NCI-H2227 (cell line): ENCODE results near the gene SERGEF.

ENCODE experiments used
- DNase-seq: peaks from one replicate; lab custom pipeline; 2025; ENCODE audit not compliant: unreplicated experiment; lab: John Stamatoyannopoulos, UW

The SERGEF gene

GRCh38 chr11:17790453-17790852, 222.4 kb downstream of the SERGEF start:
- DNase-seq = no peak

DNA sequence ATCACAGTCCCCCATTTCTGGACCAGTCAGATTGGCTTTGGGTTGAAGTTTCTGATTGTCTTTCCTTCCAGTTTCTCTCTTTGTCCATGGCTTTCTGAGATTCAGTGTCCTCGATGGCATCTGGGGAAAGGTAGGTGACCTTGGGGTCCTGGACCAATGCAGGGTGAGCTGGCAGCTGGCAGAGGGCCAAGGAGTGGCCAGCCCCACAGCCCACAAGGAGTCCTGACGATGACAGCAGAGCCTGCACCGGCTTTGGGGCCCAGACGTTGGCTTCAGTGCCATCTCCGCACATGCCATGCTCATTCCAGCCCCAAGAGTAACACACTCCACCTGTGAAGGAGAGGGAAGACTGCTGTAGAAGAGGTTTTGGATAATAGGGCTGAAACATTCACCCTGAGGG, 224.8 kb downstream of the SERGEF start:
- no peak for DNase-seq

DNA sequence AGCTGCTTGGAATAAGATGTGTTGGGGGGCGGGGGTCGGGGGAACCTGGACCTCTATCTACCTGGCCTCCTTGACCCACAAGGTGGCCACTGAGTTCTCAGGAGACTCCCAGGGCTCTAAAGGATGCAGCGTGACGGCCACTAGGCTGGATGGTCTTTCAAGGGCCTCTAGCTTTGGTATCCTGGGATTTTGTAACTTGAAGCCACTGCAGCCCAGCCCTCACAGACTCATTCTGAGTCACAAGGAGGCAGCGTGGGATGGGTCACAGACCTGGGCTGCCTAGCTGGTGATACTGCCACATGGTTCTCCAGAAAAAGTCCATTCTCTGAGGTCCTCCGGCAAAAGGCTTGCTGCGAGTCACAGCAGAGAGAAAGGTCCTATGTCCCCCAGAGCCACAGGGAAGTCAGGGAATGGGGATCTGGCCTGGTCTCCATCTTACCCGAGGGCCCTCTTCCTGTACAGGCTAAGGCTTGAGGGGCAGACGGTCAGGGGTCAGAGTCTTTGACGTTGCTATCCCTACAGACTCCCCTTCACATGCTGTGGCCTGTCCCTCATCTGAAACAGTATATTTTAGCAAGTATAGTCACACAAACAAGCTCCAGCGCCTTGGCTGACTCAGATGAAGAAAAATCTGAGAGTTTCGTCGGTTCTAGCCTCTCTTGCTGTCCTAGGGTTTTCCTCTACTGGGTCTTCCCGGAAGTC, 225.9 kb downstream of the SERGEF start:
- DNase-seq = no peak

DNA sequence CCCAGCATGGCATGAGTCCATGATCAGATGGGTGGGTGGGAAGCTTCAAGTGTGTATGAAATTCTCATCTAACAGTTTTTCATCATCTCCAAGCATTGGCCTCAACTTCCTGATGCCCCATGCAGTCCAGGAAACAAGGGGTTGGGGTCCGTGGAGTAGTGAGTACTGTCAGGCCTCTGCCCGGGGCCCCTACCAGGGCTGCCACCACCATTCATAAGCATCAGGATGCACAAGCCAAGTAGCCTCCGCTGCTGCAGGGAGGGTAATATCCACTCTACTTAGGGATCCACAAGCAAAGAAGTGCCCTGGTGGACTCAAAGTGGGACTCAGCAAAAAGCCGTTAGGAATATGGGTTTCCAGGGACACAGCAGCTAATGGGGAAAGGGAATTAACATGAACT, 229.0 kb downstream of the SERGEF start:
- DNase-seq = no peak

DNA sequence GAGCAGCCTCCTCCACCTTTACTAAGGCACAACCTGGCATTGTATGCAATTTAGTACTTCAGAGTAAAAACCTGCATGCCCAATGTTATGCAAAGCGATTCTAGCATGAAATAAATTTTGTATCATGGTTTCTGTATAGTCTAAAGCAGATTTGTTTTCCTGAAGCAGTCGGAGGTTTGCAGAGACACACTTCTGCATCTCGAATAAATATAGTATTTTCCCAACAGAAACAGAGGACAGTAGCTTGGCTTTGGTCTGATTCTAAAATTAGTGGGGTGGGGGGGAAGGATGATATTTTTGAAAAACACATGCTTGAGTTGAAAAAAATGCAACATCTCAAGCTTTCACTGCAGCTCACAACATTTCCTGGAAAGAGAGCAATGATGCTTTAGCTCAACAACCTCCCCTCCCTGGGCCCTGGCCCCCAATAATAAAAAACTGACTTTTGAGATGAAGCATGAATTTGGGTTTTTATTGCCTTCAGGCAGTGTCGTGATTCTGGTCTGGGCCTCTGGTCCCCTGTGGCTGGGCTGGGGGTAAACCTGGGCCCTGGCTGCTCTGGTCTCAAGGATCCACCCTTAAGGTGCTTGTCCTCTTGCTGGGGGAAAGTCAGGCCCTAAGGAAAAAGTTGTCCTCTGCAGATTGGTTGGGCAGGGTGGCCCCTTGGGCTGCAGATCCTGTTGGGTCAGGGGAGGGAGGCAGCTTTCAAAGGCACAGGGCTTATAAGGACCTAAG, 230.1 kb downstream of the SERGEF start:
- DNase-seq = no peak

DNA sequence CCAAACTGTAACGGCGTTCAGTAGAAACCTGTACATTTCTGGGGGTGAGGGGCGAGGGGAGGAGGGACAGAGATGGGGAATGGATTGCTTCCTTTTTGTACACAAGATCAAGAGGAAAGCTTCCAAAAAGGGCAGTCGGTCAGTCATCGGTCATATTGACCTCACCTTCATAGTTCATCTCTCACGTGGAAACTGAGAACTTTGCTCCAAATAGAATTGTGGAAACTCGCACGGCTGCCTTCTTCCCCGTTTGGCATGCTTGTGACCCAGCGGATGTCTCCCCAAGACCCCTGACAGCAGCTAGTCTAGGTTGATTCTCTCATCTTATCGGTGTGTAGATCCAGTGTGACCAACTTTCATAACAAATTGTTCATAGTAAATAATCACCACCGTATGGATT, 230.7 kb downstream of the SERGEF start:
- DNase-seq = no peak

DNA sequence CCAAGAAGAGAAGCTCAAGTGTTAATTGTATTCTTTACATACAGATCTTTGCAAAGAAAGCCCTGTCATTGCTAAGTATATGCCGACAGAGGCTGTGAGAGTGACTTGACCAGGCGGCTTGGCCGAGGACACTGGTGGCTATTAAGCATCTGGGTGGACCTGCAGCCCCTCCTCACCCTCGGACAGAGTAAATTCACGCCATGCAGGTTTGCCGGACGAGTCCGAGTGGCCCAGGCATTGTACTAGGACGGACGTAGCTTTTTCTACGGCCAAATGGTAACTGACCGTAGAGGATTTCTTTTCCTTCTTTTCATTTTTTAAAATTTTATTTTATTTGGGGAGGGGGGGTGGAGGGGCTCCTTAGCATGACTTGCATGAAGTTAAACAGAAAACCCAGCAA, 231.2 kb downstream of the SERGEF start:
- no peak for DNase-seq

GRCh38 chr11:17781221-17781620, 231.6 kb downstream of the SERGEF start:
- no peak for DNase-seq

DNA sequence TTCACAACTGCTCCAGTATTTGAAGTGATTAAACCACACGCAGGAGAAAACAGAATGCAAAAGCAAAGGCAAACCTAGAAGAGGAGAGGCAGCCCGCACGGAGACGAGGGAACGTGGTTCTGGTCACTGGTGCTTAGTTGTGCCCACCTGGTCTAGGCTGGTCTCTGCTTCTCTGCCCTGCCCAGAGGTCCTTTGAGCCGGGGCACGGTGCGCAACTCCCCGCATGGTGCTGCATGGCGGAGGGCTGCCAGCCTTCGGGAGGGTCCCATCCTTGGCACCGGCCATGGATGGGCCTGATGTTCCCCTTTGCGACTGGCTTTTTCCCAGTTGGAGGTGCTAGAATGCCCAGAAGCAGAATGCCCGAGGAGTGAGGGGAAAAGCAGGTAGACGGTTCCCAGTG, 232.2 kb downstream of the SERGEF start:
- DNase-seq = no peak

GRCh38 chr11:17779861-17780594, 232.8 kb downstream of the SERGEF start:
- DNase-seq = no peak

GRCh38 chr11:17778956-17779860, 233.6 kb downstream of the SERGEF start:
- DNase-seq = no peak

GRCh38 chr11:17778352-17778751, 234.5 kb downstream of the SERGEF start:
- no peak for DNase-seq

DNA sequence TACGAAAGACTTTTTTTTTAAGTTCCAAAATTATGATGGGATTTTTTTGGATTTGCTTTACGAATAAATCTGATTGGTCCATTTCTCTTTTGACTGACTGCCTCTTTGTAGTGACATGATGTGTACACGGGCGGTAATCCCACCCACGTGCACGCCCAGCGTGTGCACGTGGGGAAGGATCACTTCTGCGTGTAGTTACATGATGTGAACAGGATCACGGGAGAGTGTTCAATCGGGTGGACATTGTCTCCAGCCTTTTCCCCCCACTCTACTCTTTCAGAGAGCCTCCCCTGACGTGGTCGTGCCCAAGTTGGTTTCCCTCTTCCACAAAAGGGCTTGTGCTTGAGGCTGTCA, 235.1 kb downstream of the SERGEF start:
- no peak for DNase-seq

- no peak for DNase-seq
Measured at GRCh38 chr11:17777086-17777737, 235.6 kb downstream of the SERGEF start.

- no peak for DNase-seq
Measured at GRCh38 chr11:17776212-17776875, 236.5 kb downstream of the SERGEF start.

- no peak for DNase-seq
Measured at GRCh38 chr11:17775507-17776211, 237.2 kb downstream of the SERGEF start.

- DNase-seq = no peak
Measured at GRCh38 chr11:17775035-17775348, 237.9 kb downstream of the SERGEF start.

- DNase-seq = no peak
Measured at GRCh38 chr11:17774232-17775034, 238.4 kb downstream of the SERGEF start.

DNA sequence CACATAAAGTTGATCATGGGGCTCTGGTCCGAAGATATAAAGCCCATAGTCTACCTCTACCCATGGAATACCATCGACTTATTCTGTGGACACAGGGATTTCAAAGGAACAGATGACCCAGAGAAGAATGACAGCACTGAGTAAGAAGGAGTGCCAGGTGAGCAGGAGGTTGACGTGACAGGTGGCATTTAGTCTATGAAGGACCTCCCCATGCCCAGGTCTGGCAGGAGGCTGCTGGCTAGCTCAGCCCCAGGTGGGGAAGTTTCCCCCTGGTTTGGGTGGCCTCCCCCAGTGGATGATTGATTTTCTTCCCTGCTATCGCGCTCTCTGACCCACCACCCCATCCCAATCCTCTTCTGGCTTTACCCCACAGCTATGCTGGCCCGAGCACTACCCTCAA, 239.2 kb downstream of the SERGEF start:
- DNase-seq = no peak
